ENCODE results near the gene C2orf76.

Gene C2orf76

DNA sequence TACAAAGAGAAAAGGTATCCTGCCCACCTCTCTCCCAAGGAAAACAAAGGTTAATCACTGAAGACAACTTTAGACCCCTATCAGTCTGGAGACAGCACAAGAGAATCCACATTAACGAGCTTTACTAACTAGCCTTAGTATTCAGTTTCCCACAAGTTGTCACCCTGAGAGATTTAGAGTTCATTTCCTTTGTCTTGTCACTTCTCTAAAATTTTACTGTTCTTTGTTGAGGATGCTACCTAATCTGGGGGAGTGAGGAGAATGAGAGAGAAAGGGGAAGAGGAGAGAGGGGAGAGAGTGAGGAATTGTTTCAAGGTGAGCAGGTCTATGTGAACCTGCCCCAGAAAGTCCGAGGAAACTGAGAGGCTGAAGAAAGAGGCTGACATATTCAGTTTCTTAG, 28.4 kb downstream of the C2orf76 start:
- no peak for TF ChIP-seq CTCF (IDR thresholded peaks at IDR 0.05; ENCODE audit: insufficient read depth, low read depth, low read length, missing control alignments)
- H3K4me3 ChIP-seq (ENCODE audit: low read length), result no peak overlapping the region
- DNase-seq (ENCODE audit: low read depth), result no peak

GRCh38 chr2:119337749-119338148, 28.9 kb downstream of the C2orf76 start:
- no peak overlapping the region for H3K4me3 ChIP-seq (ENCODE audit: low read length)
- DNase-seq (ENCODE audit: low read depth), result no peak
- no peak for TF ChIP-seq CTCF (IDR thresholded peaks at IDR 0.05; ENCODE audit: insufficient read depth, low read depth, low read length, missing control alignments)

- H3K4me3 ChIP-seq (ENCODE audit: low read length), result no peak overlapping the region
- no peak for TF ChIP-seq CTCF (IDR thresholded peaks at IDR 0.05; ENCODE audit: insufficient read depth, low read depth, low read length, missing control alignments)
- DNase-seq (ENCODE audit: low read depth), result no peak
These were observed 32.8 kb downstream of the C2orf76 start for GRCh38 chr2:119333833-119334232.

DNA sequence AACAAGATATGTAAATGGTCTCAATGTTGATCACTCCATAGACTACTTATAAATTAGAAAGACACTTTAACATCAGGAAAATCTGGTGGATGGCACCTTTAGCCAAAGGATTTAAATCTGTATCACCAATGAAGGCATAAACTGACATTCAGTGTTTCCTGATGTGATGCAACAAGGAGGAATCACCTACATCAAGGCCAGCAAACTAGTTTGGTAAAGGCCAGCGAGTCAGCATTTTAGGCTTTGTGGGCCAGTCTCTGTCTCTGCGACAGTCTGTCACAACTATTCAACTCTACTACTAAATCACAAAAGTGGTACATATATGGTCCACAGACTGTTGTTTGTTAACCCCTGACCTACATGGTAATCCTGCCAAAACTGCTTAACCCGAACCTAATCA, 33.3 kb downstream of the C2orf76 start:
- TF ChIP-seq CTCF (IDR thresholded peaks at IDR 0.05; ENCODE audit: insufficient read depth, low read depth, low read length, missing control alignments), result no peak
- no peak overlapping the region for H3K4me3 ChIP-seq (ENCODE audit: low read length)
- DNase-seq (ENCODE audit: low read depth), result peak; percentile 80

- no peak for DNase-seq (ENCODE audit: low read depth)
- no peak for TF ChIP-seq CTCF (IDR thresholded peaks at IDR 0.05; ENCODE audit: insufficient read depth, low read depth, low read length, missing control alignments)
- no peak overlapping the region for H3K4me3 ChIP-seq (ENCODE audit: low read length)
These were observed 33.7 kb downstream of the C2orf76 start for GRCh38 chr2:119332953-119333352.

- no peak for DNase-seq (ENCODE audit: low read depth)
- H3K4me3 ChIP-seq (ENCODE audit: low read length), result no peak overlapping the region
- TF ChIP-seq CTCF (IDR thresholded peaks at IDR 0.05; ENCODE audit: insufficient read depth, low read depth, low read length, missing control alignments), result no peak
These were observed 39.2 kb downstream of the C2orf76 start for GRCh38 chr2:119327431-119327830.

GRCh38 chr2:119326938-119327337, 39.7 kb downstream of the C2orf76 start:
- no peak overlapping the region for H3K4me3 ChIP-seq (ENCODE audit: low read length)
- TF ChIP-seq CTCF (IDR thresholded peaks at IDR 0.05; ENCODE audit: insufficient read depth, low read depth, low read length, missing control alignments), result no peak
- no peak for DNase-seq (ENCODE audit: low read depth)
